ENCODE measurements around the gene SPRN. TPM values are rescaled to one million over a fixed set of nuclear protein-coding genes. Genes with fewer than 3 reads are reported as not detected.

Gene SPRN
- total RNA-seq, 1 experiment from 2014 or later: not detected

DNA sequence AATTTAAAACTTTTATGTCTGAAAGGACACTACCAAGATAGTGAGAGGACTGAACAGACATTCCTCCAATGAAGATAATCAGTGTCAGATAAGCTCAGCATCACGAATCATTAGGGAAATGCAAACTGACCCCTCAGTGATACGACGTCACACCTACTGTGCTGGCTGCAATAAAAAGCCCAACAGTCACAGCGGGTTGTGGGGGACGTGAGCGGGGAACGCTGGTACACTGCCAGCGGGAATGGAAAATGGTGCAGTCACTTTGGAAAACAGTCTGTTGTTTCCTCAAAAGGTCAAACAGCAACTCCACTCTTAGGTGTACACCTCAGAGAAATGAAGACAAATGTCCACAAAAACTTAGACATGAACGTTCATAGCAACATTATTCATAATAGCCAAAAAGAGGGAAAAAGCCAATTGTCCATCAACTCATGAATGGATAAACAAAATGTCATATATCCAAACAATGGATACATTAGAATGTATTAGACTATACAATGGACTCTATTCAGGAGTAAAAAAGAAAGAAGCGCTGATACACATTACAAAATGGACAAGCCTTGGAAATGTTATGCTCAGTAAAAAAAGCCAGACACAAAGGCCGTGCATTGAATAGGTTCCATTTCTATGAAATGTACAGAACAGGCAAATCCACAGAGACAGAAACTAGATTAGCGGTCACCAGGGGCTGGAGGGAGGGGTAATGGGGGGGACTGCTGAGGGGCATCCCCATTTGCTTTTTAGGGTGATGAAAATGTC is 48.9 kb downstream of the SPRN start:
- BruUV-seq (replicated peaks): no TSS peak
- DNase-seq (ENCODE audit: low spot score): no peak
- no peaks in the 10 kb centered on the region for H3K27me3 ChIP-seq (replicated peaks; ENCODE audit: insufficient read depth, low read depth, low read length, poor library complexity)
- no peak overlapping the region for H3K27ac ChIP-seq (ENCODE audit: low read depth, low read length, poor library complexity, severe bottlenecking)
- TF ChIP-seq, protein P1, sequence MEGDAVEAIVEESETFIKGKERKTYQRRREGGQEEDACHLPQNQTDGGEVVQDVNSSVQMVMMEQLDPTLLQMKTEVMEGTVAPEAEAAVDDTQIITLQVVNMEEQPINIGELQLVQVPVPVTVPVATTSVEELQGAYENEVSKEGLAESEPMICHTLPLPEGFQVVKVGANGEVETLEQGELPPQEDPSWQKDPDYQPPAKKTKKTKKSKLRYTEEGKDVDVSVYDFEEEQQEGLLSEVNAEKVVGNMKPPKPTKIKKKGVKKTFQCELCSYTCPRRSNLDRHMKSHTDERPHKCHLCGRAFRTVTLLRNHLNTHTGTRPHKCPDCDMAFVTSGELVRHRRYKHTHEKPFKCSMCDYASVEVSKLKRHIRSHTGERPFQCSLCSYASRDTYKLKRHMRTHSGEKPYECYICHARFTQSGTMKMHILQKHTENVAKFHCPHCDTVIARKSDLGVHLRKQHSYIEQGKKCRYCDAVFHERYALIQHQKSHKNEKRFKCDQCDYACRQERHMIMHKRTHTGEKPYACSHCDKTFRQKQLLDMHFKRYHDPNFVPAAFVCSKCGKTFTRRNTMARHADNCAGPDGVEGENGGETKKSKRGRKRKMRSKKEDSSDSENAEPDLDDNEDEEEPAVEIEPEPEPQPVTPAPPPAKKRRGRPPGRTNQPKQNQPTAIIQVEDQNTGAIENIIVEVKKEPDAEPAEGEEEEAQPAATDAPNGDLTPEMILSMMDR (conservative IDR thresholded peaks at IDR 0.05; ENCODE audit: low read depth, low read length): no peak
- no peak for TF ChIP-seq EZH2 (IDR thresholded peaks at IDR 0.05; ENCODE audit: borderline replicate concordance, low read depth, low read length, poor library complexity, severe bottlenecking)
- ChIA-PET CTCF (no interaction called here), POLR2A (ENCODE audit: low non-redundant PET) (no interaction called here)
- peaks cover 5% of the 10 kb centered on the region for H3K4me1 ChIP-seq (ENCODE audit: insufficient read depth, low read length, poor library complexity, severe bottlenecking)
- H3K9me3 ChIP-seq (ENCODE audit: low read depth, low read length, poor library complexity, severe bottlenecking): no peaks in the 10 kb centered on the region
- intact Hi-C loops (cut with micrococcal nuclease; ENCODE audit: unreplicated experiment): no loop called here
- no peak overlapping the region for H3K4me3 ChIP-seq (ENCODE audit: low read depth, low read length, poor library complexity, severe bottlenecking)
- no peaks in the 10 kb centered on the region for H3K36me3 ChIP-seq (ENCODE audit: insufficient read depth, low read length, poor library complexity, severe bottlenecking)

DNA sequence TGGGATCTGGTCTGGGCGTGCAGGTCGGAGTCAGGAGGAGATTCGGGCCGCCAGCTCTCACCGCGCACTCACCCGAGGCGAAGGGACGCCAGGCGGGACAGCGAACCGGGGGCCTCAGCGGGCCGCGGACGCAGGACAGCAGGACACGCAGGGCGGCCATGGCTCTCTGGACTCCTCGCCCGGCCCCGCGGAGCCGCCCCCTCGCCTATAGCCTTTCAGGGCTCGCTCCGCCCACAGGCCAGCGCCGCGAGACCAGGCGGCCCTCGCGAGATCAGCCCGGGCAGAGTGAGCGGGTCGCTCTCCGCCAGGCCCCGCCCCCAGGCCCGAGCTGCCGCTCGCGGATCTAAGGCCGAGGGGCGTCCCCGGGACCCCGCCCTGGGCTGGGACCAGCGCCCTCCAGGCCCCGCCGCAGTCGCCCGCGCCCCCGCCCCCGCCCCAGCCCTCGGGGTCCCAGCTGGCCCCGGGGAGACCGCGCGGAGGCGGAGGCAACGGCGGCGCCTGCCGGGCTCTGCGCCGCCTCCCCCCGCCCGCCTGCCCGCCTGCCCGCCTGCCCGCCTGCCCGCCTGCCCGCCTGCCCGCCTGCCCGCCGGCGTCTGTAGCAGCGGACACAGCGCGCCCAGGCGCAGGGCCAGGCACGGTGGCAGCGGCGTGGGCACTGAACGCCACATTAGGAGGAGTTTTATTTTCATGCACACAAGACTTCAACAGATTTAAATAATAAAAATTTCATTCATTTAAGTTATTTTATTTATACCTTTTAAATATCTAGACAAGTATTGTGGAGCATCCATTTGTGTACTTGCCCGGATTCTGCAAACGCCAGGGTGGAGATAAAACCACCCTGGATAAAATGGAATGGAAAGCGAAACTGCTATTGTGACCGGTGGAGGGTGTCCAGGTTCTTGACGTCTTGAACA is 51.0 kb downstream of the SPRN start, which contains the start of gene ECHS1:
Gene ECHS1 (minus strand): TSS at position 181 of the 917 bp plus-strand sequence. CDS start 21 bp downstream, at position 160.
- intact Hi-C loops (cut with micrococcal nuclease; ENCODE audit: unreplicated experiment): no loop called here
- H3K27me3 ChIP-seq (replicated peaks; ENCODE audit: insufficient read depth, low read depth, low read length, poor library complexity): no peaks in the 10 kb centered on the region
- ChIA-PET POLR2A (ENCODE audit: low non-redundant PET) (no interaction called here), CTCF (no interaction called here)
- peaks cover 5% of the 10 kb centered on the region for H3K4me1 ChIP-seq (ENCODE audit: insufficient read depth, low read length, poor library complexity, severe bottlenecking)
- H3K36me3 ChIP-seq (ENCODE audit: insufficient read depth, low read length, poor library complexity, severe bottlenecking): peaks cover 16% of the 10 kb centered on the region
- DNase-seq (ENCODE audit: low spot score): peak; percentile 96
- H3K9me3 ChIP-seq (ENCODE audit: low read depth, low read length, poor library complexity, severe bottlenecking): no peaks in the 10 kb centered on the region
- no TSS peak for BruUV-seq (replicated peaks)
- peak within 1 kb of the TSS; percentile 75 for H3K27ac ChIP-seq (ENCODE audit: low read depth, low read length, poor library complexity, severe bottlenecking)
- peak within 1 kb of the TSS; percentile 77 for H3K4me3 ChIP-seq (ENCODE audit: low read depth, low read length, poor library complexity, severe bottlenecking)
- no peak for TF ChIP-seq EZH2 (IDR thresholded peaks at IDR 0.05; ENCODE audit: borderline replicate concordance, low read depth, low read length, poor library complexity, severe bottlenecking)
- TF ChIP-seq, protein P1 (conservative IDR thresholded peaks at IDR 0.05; ENCODE audit: low read depth, low read length): no peak

DNA sequence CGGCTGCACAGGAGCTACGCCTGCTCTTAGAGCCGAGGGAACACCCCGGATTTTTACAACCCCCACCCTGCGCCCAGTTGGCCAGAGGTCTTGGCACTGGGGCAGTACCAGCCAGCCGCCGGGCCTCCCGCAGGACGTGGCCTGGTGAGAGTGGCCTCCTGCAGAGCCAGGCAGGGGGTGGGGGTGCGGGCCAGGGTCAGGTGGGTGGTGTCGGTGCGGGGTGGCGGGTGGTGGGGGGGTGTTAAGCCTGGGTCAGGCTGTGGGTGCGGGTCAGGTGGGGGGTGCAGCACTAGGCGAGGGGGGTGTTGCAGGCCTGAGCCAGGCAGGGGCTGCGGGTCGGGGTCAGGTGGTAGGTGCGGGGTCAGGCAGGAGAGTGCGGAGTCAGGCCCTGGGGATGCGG is 51.9 kb downstream of the SPRN start:
- Histone ChIP-seq H3K27ac (ENCODE audit: low read depth, low read length, poor library complexity, severe bottlenecking) (no peak overlapping the region), H3K36me3 (ENCODE audit: insufficient read depth, low read length, poor library complexity, severe bottlenecking) (peaks cover 21% of the 10 kb centered on the region), H3K27me3 (replicated peaks; ENCODE audit: insufficient read depth, low read depth, low read length, poor library complexity) (no peaks in the 10 kb centered on the region), H3K4me1 (ENCODE audit: insufficient read depth, low read length, poor library complexity, severe bottlenecking) (no peaks in the 10 kb centered on the region), H3K9me3 (ENCODE audit: low read depth, low read length, poor library complexity, severe bottlenecking) (no peaks in the 10 kb centered on the region), H3K4me3 (ENCODE audit: low read depth, low read length, poor library complexity, severe bottlenecking) (peak overlapping the region; percentile 77)
- no peak for DNase-seq (ENCODE audit: low spot score)
- no TSS peak for BruUV-seq (replicated peaks)
- TF ChIP-seq EZH2 (IDR thresholded peaks at IDR 0.05; ENCODE audit: borderline replicate concordance, low read depth, low read length, poor library complexity, severe bottlenecking): no peak
- TF ChIP-seq, protein P1 (conservative IDR thresholded peaks at IDR 0.05; ENCODE audit: low read depth, low read length): no peak
- POLR2A ChIA-PET (ENCODE audit: low non-redundant PET): no interaction called here
- CTCF ChIA-PET: no interaction called here
- intact Hi-C loops (cut with micrococcal nuclease; ENCODE audit: unreplicated experiment): no loop called here

Small RNAs within 50 kb of the gene (microRNA-seq; reads per million reads assigned to microRNA genes)
- 8.6 reads per million, percentile 27 among the genes with 10 or more reads in this experiment for gene MIR3944

Other genes starting within 250 kb of the SPRN start
- not detected in 2 replicates for gene UTF1, start 194.4 kb downstream of the SPRN start, total RNA-seq (2021)
- not detected in 2 replicates for gene VENTX, start 186.8 kb downstream of the SPRN start, total RNA-seq (2021)
- gene ADAM8, start 147.8 kb downstream of the SPRN start, total RNA-seq (2021): 1.0 and 1.2 TPM in 2 replicates
- 72.7 and 75.1 TPM in 2 replicates for gene TUBGCP2, start 115.8 kb downstream of the SPRN start, total RNA-seq (2021)
- gene ZNF511, start 115.7 kb downstream of the SPRN start, total RNA-seq (2021): 51.8 and 61.4 TPM in 2 replicates
- 0.57 TPM in 1 of 2 replicates, not detected in the other for gene CALY, start 87.7 kb downstream of the SPRN start, total RNA-seq (2021)
- gene PRAP1, start 77.3 kb downstream of the SPRN start, total RNA-seq (2021): not detected in 2 replicates
- gene FUOM, start 66.6 kb downstream of the SPRN start, total RNA-seq (2021): 16.0 and 22.3 TPM in 2 replicates
- 96.3 and 101 TPM in 2 replicates for gene ECHS1, start 51.3 kb downstream of the SPRN start, total RNA-seq (2021)
- 0.92 and 2.1 TPM in 2 replicates for gene PAOX, start 45.4 kb downstream of the SPRN start, total RNA-seq (2021)
- gene MTG1, start 30.5 kb downstream of the SPRN start, total RNA-seq (2021): 79.0 and 83.3 TPM in 2 replicates
- gene SCART1, start 29.3 kb upstream of the SPRN start, total RNA-seq (2021): 1.8 and 2.2 TPM in 2 replicates
- 0.49 and 0.74 TPM in 2 replicates for gene CYP2E1, start 102.7 kb upstream of the SPRN start, total RNA-seq (2021)
- not detected in 2 replicates for gene SYCE1, start 141.0 kb upstream of the SPRN start, total RNA-seq (2021)
- 0.85 TPM in 1 of 2 replicates, not detected in the other for gene FRG2B, start 202.2 kb upstream of the SPRN start, total RNA-seq (2021)

Measured in A673 (cell line).